Psoas muscle (tissue), 8 donors: ENCODE results near the gene UPK3A. TPM values are rescaled to one million over a fixed set of nuclear protein-coding genes. Genes with fewer than 3 reads are reported as not detected.

Source experiments
- ATAC-seq, 4 donors: fragments of 200-7000 bp; cut with Tn5 transposase; one replicate each; pipeline ENCODE4 v1.9.1; 2020; ENCODE audit warnings: moderate library complexity in 3 of 4, mild to moderate bottlenecking in 2 of 4
- DNase-seq, 2 donors: peaks; one replicate each; pipeline ENCODE4 v3.0.0-alpha.2; 2020
- H3K27ac ChIP-seq: fragments of 200-600 bp; one replicate; pipeline ENCODE4 v1.8.0; 2022
- H3K27me3 ChIP-seq, 3 donors: fragments of 200-600 bp in 1 of 3; one replicate each; pipeline versions ENCODE4 v1.6.1 to v1.8.0; 2013 to 2022; ENCODE audit warnings: low read length in 2 of 3, mild to moderate bottlenecking in 2 of 3, moderate library complexity in 1 of 3; ENCODE audit not compliant: insufficient read depth in 3 of 3
- H3K36me3 ChIP-seq, 2 donors: fragments of 200-600 bp in 1 of 2; one replicate each; pipeline versions ENCODE4 v1.6.1 to v1.8.0; 2013 to 2022; ENCODE audit warnings: low read depth in 1 of 2, mild to moderate bottlenecking in 1 of 2, moderate library complexity in 1 of 2; ENCODE audit not compliant: insufficient read depth in 1 of 2
- H3K4me1 ChIP-seq: fragments of 200-600 bp; one replicate; pipeline ENCODE4 v1.8.0; 2022
- H3K4me3 ChIP-seq: fragments of 200-600 bp; one replicate; pipeline ENCODE4 v1.8.0; 2022; ENCODE audit warnings: mild to moderate bottlenecking
- H3K9me3 ChIP-seq: fragments of 200-600 bp; one replicate; pipeline ENCODE4 v1.8.0; 2022
- CTCF ChIP-seq: fragments of 200-600 bp; IDR thresholded peaks from one replicate; pipeline ENCODE4 v1.8.0; 2022; ENCODE audit warnings: antibody characterized with exemption
- WGBS, 3 donors: extraction: QIAGEN DNeasy Blood & Tissue Kit; methylation state at CpG; one replicate each; pipeline versions ENCODE4 v1.1.6 to v1.1.7; 2013; 5-methylcytosine and 5-hydroxymethylcytosine counted together
- intact Hi-C, 2 donors: fragments of 100-400 bp; cut with DNase I; formaldehyde crosslinking; loops; one replicate each; pipeline versions ENCODE4 v1.11.0 to v1.14.2; 2022
- polyA plus RNA-seq, 3 donors: library from polyadenylated mRNA; stranded (reverse); fragments of 200-250 nt; gene quantifications; one replicate each; pipeline ENCODE4 v1.2.3, GENCODE V29; 2013
- total RNA-seq, 4 donors: library from RNA; stranded (reverse); fragmentation: NEBNext Ultra II Directional in 2 of 4; extraction: Animal tissue kit (Norgen Biotek cat#: 25700) in 2 of 4; gene quantifications; one replicate each; pipeline versions ENCODE4 v1.2.1 to v1.2.4, GENCODE V29; 2021 to 2023
- donor health status: healthy with polysubstance abuse.
- donor health status: DM: no; HTN: no; CAD: no; lungs with moderate emphysema.
- donor health status: Bipolar disorder and iron deficiency.
- donor health status: healthy.
- donor health status: DM: yes; HTN: yes; CAD: no.
- donor health status: DM: no; HTN: no; CAD: no.
- donor health status: DM: no; HTN: no; CAD: no.
- donor health status: DM: yes; HTN: yes; CAD: no.

The UPK3A gene
- total and polyA plus RNA-seq, 7 donors: 0.93 to 11.7 (median 2.5) TPM

DNA sequence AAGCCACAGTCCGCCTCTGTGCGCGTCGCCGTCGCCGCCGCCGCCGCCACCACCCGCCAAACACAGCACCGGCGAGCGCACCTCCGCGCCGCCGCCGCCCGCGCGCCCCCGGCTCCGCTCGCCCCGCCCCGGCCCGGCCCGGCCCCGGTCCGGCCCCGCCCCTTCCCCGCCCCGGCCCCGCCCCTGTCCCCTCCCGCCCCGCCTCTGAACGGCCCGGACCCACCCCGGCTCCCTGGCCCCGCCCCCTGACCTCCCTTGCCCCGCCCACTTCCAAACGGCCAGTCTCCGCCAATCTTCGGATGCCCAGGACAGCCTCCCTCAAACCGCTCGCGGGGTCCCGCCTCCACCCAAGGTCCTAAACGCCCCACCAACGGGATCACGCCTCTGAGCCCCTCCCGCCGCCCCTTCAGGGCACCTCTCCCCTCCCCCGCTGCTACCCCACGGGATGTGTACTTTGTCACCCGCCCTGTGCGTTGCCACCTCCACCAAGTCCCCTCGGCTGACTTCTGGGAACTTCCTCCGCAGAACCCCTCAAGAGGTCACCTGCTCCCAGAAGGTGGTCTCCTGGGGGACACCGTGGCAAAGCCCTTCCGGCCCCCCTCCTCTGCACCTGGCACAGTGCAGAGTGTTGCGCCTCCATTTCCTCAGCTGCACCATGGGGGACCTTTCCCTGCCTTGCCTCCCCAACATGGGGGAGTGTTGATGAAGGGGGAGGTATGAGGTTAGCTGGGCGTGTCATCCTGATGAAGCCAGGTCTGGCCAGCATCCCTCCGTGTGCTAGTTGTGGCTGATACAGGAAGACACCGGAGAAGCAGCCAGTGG lies 43.7 kb upstream of the UPK3A start, which contains the start of gene KIAA0930:
TSS of gene KIAA0930 (minus strand) at position 85 of the 822 bp plus-strand sequence. CDS start 191 bp downstream, outside the sequence.
- DNase-seq (peak; percentile 88 to 91), ATAC-seq (peak; percentile 72 to 90 (median 79))
- H3K27ac ChIP-seq: peak within 1 kb of the TSS; percentile 41
- H3K9me3 ChIP-seq: no peaks in the 10 kb centered on the region
- no peaks in the 10 kb centered on the region for H3K27me3 ChIP-seq
- no peak for TF ChIP-seq CTCF
- no peaks in the 10 kb centered on the region for H3K4me1 ChIP-seq
- WGBS, 3 donors: 7 to 27% (median 22%) methylated on average over 16 to 65 of the region's 66 CpGs
- H3K36me3 ChIP-seq: peaks cover 0 to 3% of the 10 kb centered on the region in 2 donors
- H3K4me3 ChIP-seq: peak within 1 kb of the TSS; percentile 74
- intact Hi-C loops: no loop called here

DNA sequence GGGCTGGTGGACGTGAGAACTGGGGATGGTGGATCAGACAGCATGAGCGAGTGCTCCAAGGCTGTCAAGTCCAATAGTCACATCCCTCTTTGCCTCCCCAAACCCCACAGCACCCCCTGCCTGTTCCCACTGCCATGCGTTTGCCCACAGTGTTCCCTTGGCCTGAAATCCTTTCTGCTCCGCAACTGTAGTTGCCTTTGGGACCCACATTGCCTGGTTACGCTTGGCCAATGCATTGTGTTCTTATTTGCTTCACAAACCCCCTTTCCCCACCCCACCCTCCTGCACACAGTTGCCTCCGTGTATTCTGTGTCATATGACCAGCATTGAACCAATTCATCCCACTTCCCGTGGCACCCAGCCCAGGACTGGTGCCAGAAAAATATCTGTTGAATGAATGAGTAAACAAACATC lies 42.0 kb upstream of the UPK3A start:
- no peak overlapping the region for H3K4me3 ChIP-seq
- no peak for TF ChIP-seq CTCF
- H3K9me3 ChIP-seq: no peaks in the 10 kb centered on the region
- peaks cover 0 to 3% of the 10 kb centered on the region in 2 donors for H3K36me3 ChIP-seq
- no peaks in the 10 kb centered on the region for H3K27me3 ChIP-seq
- no peak overlapping the region for H3K27ac ChIP-seq
- H3K4me1 ChIP-seq: no peaks in the 10 kb centered on the region
- WGBS, 3 donors: 60 to 64% (median 61%) methylated on average over 7 of the region's 7 CpGs
- ATAC-seq: no peak
- intact Hi-C loops: no loop called here
- no peak for DNase-seq

DNA sequence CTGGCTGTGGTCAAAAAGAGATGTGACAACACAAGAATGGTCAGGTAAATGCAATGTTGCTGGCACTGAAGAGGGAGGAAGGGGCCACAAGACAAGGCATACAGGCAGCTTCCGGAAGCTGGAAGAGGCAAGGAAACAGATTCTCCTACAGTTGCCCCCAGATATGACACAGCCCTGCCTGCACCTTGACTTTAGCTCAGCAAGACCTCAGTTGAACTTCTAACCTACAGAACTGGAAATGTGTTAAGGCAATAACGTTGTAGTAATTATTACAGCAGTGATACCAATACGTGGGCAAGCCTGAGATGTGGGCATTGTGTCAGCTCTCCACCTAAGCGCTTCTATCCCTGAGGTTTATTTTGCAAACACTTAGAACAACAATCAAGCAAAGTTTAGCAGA lies 39.8 kb upstream of the UPK3A start:
- 81 to 85% (median 81%) methylated on average over 4 of the region's 4 CpGs for WGBS, 3 donors
- no peak for ATAC-seq
- no peak for TF ChIP-seq CTCF
- DNase-seq: no peak
- no peak overlapping the region for H3K4me3 ChIP-seq
- no peaks in the 10 kb centered on the region for H3K27me3 ChIP-seq
- no peak overlapping the region for H3K27ac ChIP-seq
- no peaks in the 10 kb centered on the region for H3K36me3 ChIP-seq
- no peaks in the 10 kb centered on the region for H3K9me3 ChIP-seq
- intact Hi-C loops: no loop called here
- H3K4me1 ChIP-seq: no peaks in the 10 kb centered on the region

DNA sequence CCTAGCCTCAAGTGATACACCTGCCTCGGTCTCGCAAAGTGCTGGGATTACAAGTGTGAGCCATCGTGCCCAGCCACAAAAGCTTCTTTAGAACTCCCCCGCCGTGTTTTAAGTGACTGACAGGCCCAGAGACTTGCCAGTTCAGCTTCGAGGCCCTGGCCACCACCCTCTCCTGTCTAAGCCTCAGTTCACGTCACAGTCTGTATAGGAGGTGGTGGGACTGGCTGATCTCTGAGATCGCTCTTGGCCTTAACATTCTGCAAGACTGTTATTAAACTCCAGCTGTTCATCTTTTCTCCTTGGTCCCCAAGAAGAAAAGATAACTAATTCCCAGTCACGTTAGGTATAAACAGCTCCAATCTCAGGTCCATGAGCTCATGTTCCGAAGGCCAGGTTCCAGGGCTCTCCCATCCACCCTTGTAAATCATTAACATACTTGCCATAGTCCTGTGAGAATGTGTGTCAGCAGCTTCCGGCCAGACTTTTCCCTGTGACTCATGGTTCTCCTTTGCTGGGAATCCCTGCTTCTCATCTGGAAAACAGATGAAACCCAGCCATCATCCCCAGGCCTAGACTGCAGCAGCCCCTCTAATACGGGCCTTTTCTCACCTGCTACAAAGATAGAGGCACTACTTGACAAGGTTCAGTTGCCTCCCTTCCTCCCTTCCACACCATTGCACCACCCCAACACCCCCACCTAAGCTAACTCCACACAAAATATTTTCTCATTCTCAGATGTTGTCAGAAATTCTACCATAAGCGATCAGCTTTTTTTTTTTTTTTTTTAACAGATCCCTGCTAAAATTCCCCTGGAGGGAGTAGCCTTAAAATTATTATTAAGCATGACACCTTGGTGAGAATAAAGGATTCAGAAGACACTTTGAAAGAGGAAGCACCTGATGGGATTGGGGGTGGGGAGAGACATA lies 38.4 kb upstream of the UPK3A start:
- Histone ChIP-seq H3K27me3 (no peaks in the 10 kb centered on the region), H3K36me3 (no peaks in the 10 kb centered on the region), H3K4me1 (no peaks in the 10 kb centered on the region), H3K4me3 (no peak overlapping the region), H3K9me3 (no peaks in the 10 kb centered on the region), H3K27ac (no peak overlapping the region)
- ATAC-seq (peak; percentile 29 to 43 (median 33)), DNase-seq (peak; percentile 41 to 48)
- intact Hi-C loops: no loop called here
- WGBS, 3 donors: 62 to 65% (median 63%) methylated on average over 13 of the region's 13 CpGs
- TF ChIP-seq CTCF: no peak
